Liver (tissue), 9 donors: Measurements from ENCODE around the gene GREB1. TPM values are rescaled to one million over a fixed set of nuclear protein-coding genes. Genes with fewer than 3 reads are reported as not detected.

Experiments used
- DNase-seq: peaks from one replicate; pipeline ENCODE4 v3.0.0-alpha.2; 2017; ENCODE audit warnings: low spot score
- H3K27ac ChIP-seq, 2 donors: one replicate each; pipeline ENCODE4 v1.7.0; 2013; ENCODE audit warnings: inconsistent platforms in 2 of 2, low read length in 2 of 2, control low read depth in 1 of 2, low read depth in 1 of 2, mild to moderate bottlenecking in 1 of 2
- H3K27me3 ChIP-seq, 4 donors: one replicate each; pipeline versions ENCODE4 v1.6.1 to v1.7.0; 2013; ENCODE audit warnings: low read length in 3 of 4, inconsistent platforms in 1 of 4, mild to moderate bottlenecking in 1 of 4, moderate library complexity in 1 of 4; ENCODE audit not compliant: control insufficient read depth in 4 of 4, insufficient read depth in 4 of 4
- H3K36me3 ChIP-seq, 4 donors: one replicate each; pipeline versions ENCODE4 v1.6.1 to v1.7.0; 2013; ENCODE audit warnings: low read length in 3 of 4, mild to moderate bottlenecking in 3 of 4, low read depth in 1 of 4, moderate library complexity in 1 of 4; ENCODE audit not compliant: control insufficient read depth in 4 of 4, insufficient read depth in 3 of 4
- H3K4me1 ChIP-seq, 4 donors: one replicate each; pipeline versions ENCODE4 v1.6.1 to v1.7.0; 2013; ENCODE audit warnings: low read length in 3 of 4, mild to moderate bottlenecking in 3 of 4, moderate library complexity in 1 of 4; ENCODE audit not compliant: control insufficient read depth in 4 of 4, insufficient read depth in 4 of 4
- H3K4me3 ChIP-seq, 3 donors: one replicate each; pipeline versions ENCODE4 v1.6.1 to v1.7.0; 2013; ENCODE audit warnings: low read length in 3 of 3, control low read depth in 1 of 3, low read depth in 1 of 3, mild to moderate bottlenecking in 1 of 3
- H3K9ac ChIP-seq, 2 donors: one replicate each; pipeline ENCODE4 v1.7.0; 2013; ENCODE audit warnings: low read length in 2 of 2, mild to moderate bottlenecking in 2 of 2, moderate library complexity in 2 of 2, control low read depth in 1 of 2, low read depth in 1 of 2
- H3K9me3 ChIP-seq, 4 donors: one replicate each; pipeline versions ENCODE4 v1.6.1 to v1.7.0; 2013; ENCODE audit warnings: low read length in 3 of 4; ENCODE audit not compliant: control insufficient read depth in 4 of 4
- EGR1 ChIP-seq, 2 donors: IDR thresholded peaks; 2 replicates each; pipeline ENCODE4 v1.6.1; 2016 to 2018; ENCODE audit warnings: antibody characterized with exemption in 2 of 2, low read depth in 2 of 2
- FOXA1 ChIP-seq: IDR thresholded peaks from 2 replicates; pipeline ENCODE4 v1.6.1; 2016; ENCODE audit warnings: antibody characterized with exemption
- FOXA2 ChIP-seq: IDR thresholded peaks from 2 replicates; pipeline ENCODE4 v1.6.1; 2016; ENCODE audit warnings: antibody characterized with exemption
- GABPA ChIP-seq, 2 donors: IDR thresholded peaks in 1 of 2; conservative IDR thresholded peaks in 1 of 2; 2 replicates each; pipeline ENCODE4 v1.6.1; 2016; ENCODE audit warnings: antibody characterized with exemption in 2 of 2, mild to moderate bottlenecking in 1 of 2, moderate library complexity in 1 of 2
- HNF4A ChIP-seq, 2 donors: conservative IDR thresholded peaks; 2 replicates each; pipeline ENCODE4 v1.6.1; 2016; ENCODE audit warnings: antibody characterized with exemption in 2 of 2, mild to moderate bottlenecking in 2 of 2
- HNF4G ChIP-seq: IDR thresholded peaks from 2 replicates; pipeline ENCODE4 v1.6.1; 2016; ENCODE audit warnings: antibody characterized with exemption
- JUND ChIP-seq, 2 donors: IDR thresholded peaks; 2 replicates each; pipeline ENCODE4 v1.6.1; 2016; ENCODE audit warnings: antibody characterized with exemption in 2 of 2
- MAX ChIP-seq: IDR thresholded peaks from 2 replicates; pipeline ENCODE4 v1.6.1; 2016; ENCODE audit warnings: antibody characterized with exemption
- NR2F2 ChIP-seq: IDR thresholded peaks from 2 replicates; pipeline ENCODE4 v1.6.1; 2016; ENCODE audit warnings: antibody characterized with exemption
- RAD21 ChIP-seq, 2 donors: IDR thresholded peaks; 2 replicates each; pipeline ENCODE4 v1.6.1; 2016; ENCODE audit warnings: antibody characterized with exemption in 2 of 2, mild to moderate bottlenecking in 2 of 2
- REST ChIP-seq: IDR thresholded peaks from 2 replicates; pipeline ENCODE4 v1.6.1; 2016; ENCODE audit warnings: antibody characterized with exemption, mild to moderate bottlenecking
- RXRA ChIP-seq, 2 donors: IDR thresholded peaks; 2 replicates each; pipeline ENCODE4 v1.6.1; 2017 to 2018; ENCODE audit warnings: antibody characterized with exemption in 2 of 2, mild to moderate bottlenecking in 1 of 2
- SP1 ChIP-seq: IDR thresholded peaks from 2 replicates; pipeline ENCODE4 v1.6.1; 2018; ENCODE audit warnings: antibody characterized with exemption, mild to moderate bottlenecking
- TAF1 ChIP-seq: conservative IDR thresholded peaks from 2 replicates; pipeline ENCODE4 v1.6.1; 2016; ENCODE audit warnings: antibody characterized with exemption, mild to moderate bottlenecking
- YY1 ChIP-seq: IDR thresholded peaks from 2 replicates; pipeline ENCODE4 v1.6.1; 2016; ENCODE audit warnings: antibody characterized with exemption, mild to moderate bottlenecking
- ZBTB33 ChIP-seq: IDR thresholded peaks from 2 replicates; pipeline ENCODE4 v1.6.1; 2016; ENCODE audit warnings: antibody characterized with exemption
- WGBS: extraction: QIAGEN DNeasy Blood & Tissue Kit; methylation state at CpG from one replicate; pipeline ENCODE4 v1.1.7; 2013; 5-methylcytosine and 5-hydroxymethylcytosine counted together
- polyA plus RNA-seq, 2 donors: library from polyadenylated mRNA; stranded (reverse) in 1 of 2; unstranded in 1 of 2; fragments of 200-250 nt in 1 of 2; fragments of >200 nt in 1 of 2; fragmentation: Nextera tagmentation in 1 of 2; extraction: Ambion mirVana in 1 of 2; gene quantifications; one replicate each; pipeline versions ENCODE4 v1.2.1 to v1.2.3, GENCODE V29; 2013 to 2015
- total RNA-seq, 2 donors: library from RNA; depleted of rRNA; stranded (reverse); fragments of >200 nt; gene quantifications; one replicate each; pipeline ENCODE4 v1.2.3, GENCODE V29; 2014
- TF ChIP-seq, protein P1 (sequence below): IDR thresholded peaks from 2 replicates; pipeline ENCODE4 v1.6.1; 2016; ENCODE audit warnings: antibody characterized with exemption
- donor health status: healthy.
- donor health status: healthy.
- donor health status: healthy.
- donor health status: healthy.
- donor health status: healthy.

The GREB1 gene
- total and polyA plus RNA-seq, 4 donors: 1.0 to 6.3 (median 3.6) TPM

DNA sequence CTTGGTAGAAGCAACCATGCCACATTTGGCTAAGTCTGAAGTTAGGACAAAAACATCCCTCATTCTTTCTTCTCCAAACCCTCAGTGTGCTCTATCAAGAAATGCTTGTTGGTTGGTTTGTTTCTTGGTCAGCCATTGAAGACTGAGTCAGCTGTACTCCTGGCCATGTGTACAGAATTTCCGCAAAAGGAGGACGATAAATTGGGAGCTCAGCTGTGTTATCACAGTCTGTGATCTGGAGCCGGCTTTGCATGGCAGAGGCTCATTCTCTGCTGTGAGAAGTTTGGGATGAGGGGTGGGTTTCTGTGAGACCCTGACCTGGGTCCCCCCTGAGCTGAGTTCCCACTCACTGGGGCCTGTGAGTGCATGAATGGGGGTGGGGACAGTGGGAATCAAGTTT lies 41.6 kb upstream of the GREB1 start (continued):
- no peak for TF ChIP-seq REST

- no peaks in the 10 kb centered on the region for H3K9me3 ChIP-seq
- DNase-seq: no peak
- H3K4me1 ChIP-seq: peaks cover 0 to 11% (median 8%) of the 10 kb centered on the region in 4 donors
- H3K4me3 ChIP-seq: no peak overlapping the region
- no peak overlapping the region for H3K27ac ChIP-seq
- no peaks in the 10 kb centered on the region for H3K36me3 ChIP-seq
- H3K27me3 ChIP-seq: no peaks in the 10 kb centered on the region
- 97% methylated on average over 1 of the region's 1 CpG for WGBS
- no peak for TF ChIP-seq YY1
- TF ChIP-seq REST: no peak
- TF ChIP-seq, protein P1, sequence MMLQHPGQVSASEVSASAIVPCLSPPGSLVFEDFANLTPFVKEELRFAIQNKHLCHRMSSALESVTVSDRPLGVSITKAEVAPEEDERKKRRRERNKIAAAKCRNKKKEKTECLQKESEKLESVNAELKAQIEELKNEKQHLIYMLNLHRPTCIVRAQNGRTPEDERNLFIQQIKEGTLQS: no peak
- TF ChIP-seq HNF4A (conservative IDR thresholded peaks at IDR 0.05): no peak
- no peak for TF ChIP-seq RXRA (IDR thresholded peaks at IDR 0.05)
- TF ChIP-seq FOXA1: no peak
- TF ChIP-seq RAD21 (IDR thresholded peaks at IDR 0.05): no peak
- TF ChIP-seq HNF4G: no peak
- TF ChIP-seq MAX: no peak
- TF ChIP-seq FOXA2: no peak
- no peak for TF ChIP-seq SP1
- no peak for TF ChIP-seq JUND (IDR thresholded peaks at IDR 0.05)
- TF ChIP-seq TAF1: no peak
- no peak for TF ChIP-seq ZBTB33
- TF ChIP-seq NR2F2: no peak
- TF ChIP-seq GABPA (IDR thresholded peaks at IDR 0.05 in 1 of 2, conservative IDR thresholded peaks at IDR 0.05 in 1 of 2): no peak
- TF ChIP-seq EGR1 (IDR thresholded peaks at IDR 0.05; ENCODE audit: low read depth in 2 of 2): no peak
- H3K9ac ChIP-seq: no peak overlapping the region
Measured at GRCh38 chr2:11492720-11493119, 41.1 kb upstream of the GREB1 start.
